H9 (cell line): ENCODE data around the gene LRRTM1. TPM values are rescaled to one million over a fixed set of nuclear protein-coding genes. Genes with fewer than 3 reads are reported as not detected.

Experiments
- DNase-seq: peaks from one replicate; pipeline ENCODE4 v3.0.0-alpha.2; 2017
- H2AFZ ChIP-seq: one replicate; pipeline ENCODE4 v1.6.1; 2013; ENCODE audit warnings: mild to moderate bottlenecking, low read length, control low read depth, moderate library complexity
- H2AK5ac ChIP-seq: 2 replicates; pipeline ENCODE4 v1.6.1; 2013; ENCODE audit warnings: low read length, control low read depth, mixed read lengths; ENCODE audit not compliant: insufficient read length
- H2BK120ac ChIP-seq: one replicate; pipeline ENCODE4 v1.6.1; 2013; ENCODE audit warnings: low read depth, mild to moderate bottlenecking, low read length, control low read depth, inconsistent platforms; ENCODE audit not compliant: poor library complexity, severe bottlenecking
- H2BK12ac ChIP-seq: 2 replicates; pipeline ENCODE4 v1.6.1; 2013; ENCODE audit warnings: low read length, control low read depth, mixed read lengths, low read depth; ENCODE audit not compliant: insufficient read length
- H2BK15ac ChIP-seq: 2 replicates; pipeline ENCODE4 v1.6.1; 2013; ENCODE audit warnings: low read depth, low read length, control low read depth
- H2BK20ac ChIP-seq: one replicate; pipeline ENCODE4 v1.6.1; 2013; ENCODE audit warnings: low read depth, mild to moderate bottlenecking, low read length, control low read depth, inconsistent platforms; ENCODE audit not compliant: poor library complexity, severe bottlenecking
- H2BK5ac ChIP-seq: 2 replicates; pipeline ENCODE4 v1.6.1; 2013; ENCODE audit warnings: low read length, control low read depth, mixed read lengths; ENCODE audit not compliant: insufficient read length
- H3K14ac ChIP-seq: 2 replicates; pipeline ENCODE4 v1.6.1; 2013; ENCODE audit warnings: low read length, control low read depth; ENCODE audit not compliant: insufficient read depth
- H3K18ac ChIP-seq: 2 replicates; pipeline ENCODE4 v1.6.1; 2013; ENCODE audit warnings: low read depth, mild to moderate bottlenecking, mixed read lengths, low read length, control low read depth; ENCODE audit not compliant: insufficient read length
- H3K23ac ChIP-seq: 2 replicates; pipeline ENCODE4 v1.6.1; 2013; ENCODE audit warnings: low read length, control low read depth, mixed read lengths, low read depth; ENCODE audit not compliant: insufficient read length
- H3K23me2 ChIP-seq: 2 replicates; pipeline ENCODE4 v1.6.1; 2013; ENCODE audit warnings: low read depth, mild to moderate bottlenecking, mixed read lengths, low read length, control low read depth; ENCODE audit not compliant: insufficient read length, poor library complexity, severe bottlenecking
- H3K27ac ChIP-seq: 2 replicates; pipeline ENCODE4 v1.5.1; 2013; ENCODE audit warnings: low read length, control low read depth, mixed read lengths, low read depth; ENCODE audit not compliant: insufficient read length
- H3K27me3 ChIP-seq: 2 replicates; pipeline ENCODE4 v1.6.1; 2013; ENCODE audit warnings: low read length, control low read depth, inconsistent platforms; ENCODE audit not compliant: insufficient read depth
- H3K4ac ChIP-seq: 2 replicates; pipeline ENCODE4 v1.6.1; 2013; ENCODE audit warnings: low read depth, mild to moderate bottlenecking, control low read depth, inconsistent platforms, low read length, moderate library complexity
- H3K4me1 ChIP-seq: 2 replicates; pipeline ENCODE4 v1.6.1; 2013; ENCODE audit warnings: low read length, control low read depth, inconsistent platforms; ENCODE audit not compliant: insufficient read depth
- H3K4me2 ChIP-seq: 2 replicates; pipeline ENCODE4 v1.6.1; 2013; ENCODE audit warnings: low read length, control low read depth, mixed read lengths; ENCODE audit not compliant: insufficient read length, insufficient read depth
- H3K56ac ChIP-seq: 2 replicates; pipeline ENCODE4 v1.6.1; 2013; ENCODE audit warnings: low read depth, mild to moderate bottlenecking, mixed read lengths, low read length, control low read depth; ENCODE audit not compliant: insufficient read length
- H3K79me1 ChIP-seq: 2 replicates; pipeline ENCODE4 v1.6.1; 2013; ENCODE audit warnings: low read depth, mild to moderate bottlenecking, moderate library complexity, low read length, control low read depth, inconsistent platforms; ENCODE audit not compliant: insufficient read depth, poor library complexity, severe bottlenecking
- H3K79me2 ChIP-seq: 2 replicates; pipeline ENCODE4 v1.6.1; 2013; ENCODE audit warnings: low read length, control low read depth, inconsistent platforms; ENCODE audit not compliant: insufficient read depth
- H3K9ac ChIP-seq: 2 replicates; pipeline ENCODE4 v1.6.1; 2013; ENCODE audit warnings: low read length, control low read depth, mixed read lengths; ENCODE audit not compliant: insufficient read length; ENCODE audit errors: extremely low read depth
- H3K9me3 ChIP-seq: one replicate; pipeline ENCODE4 v1.6.1; 2013; ENCODE audit warnings: low read depth, low read length, inconsistent platforms; ENCODE audit not compliant: control insufficient read depth
- H3T11ph ChIP-seq: one replicate; pipeline ENCODE4 v1.6.1; 2013; ENCODE audit warnings: mild to moderate bottlenecking, low read length, control low read depth, inconsistent platforms
- H4K20me1 ChIP-seq: one replicate; pipeline ENCODE4 v1.6.1; 2013; ENCODE audit not compliant: control insufficient read depth, insufficient read length, insufficient read depth
- H4K5ac ChIP-seq: 2 replicates; pipeline ENCODE4 v1.6.1; 2013; ENCODE audit warnings: low read depth, mild to moderate bottlenecking, mixed read lengths, low read length, control low read depth; ENCODE audit not compliant: insufficient read length
- H4K8ac ChIP-seq: replicated peaks from 2 replicates; pipeline ENCODE4 v1.6.1; 2013; ENCODE audit warnings: low read length, control low read depth, mixed read lengths, low read depth; ENCODE audit not compliant: insufficient read length
- H4K91ac ChIP-seq: 2 replicates; pipeline ENCODE4 v1.6.1; 2013; ENCODE audit warnings: low read depth, mild to moderate bottlenecking, moderate library complexity, mixed read lengths, low read length, control low read depth; ENCODE audit not compliant: insufficient read length
- H3K27ac Mint-ChIP-seq, 3 experiments: 2 replicates in 2 of 3; 3 replicates in 1 of 3; pipeline ENCODE4 v1.8.0; 2020 to 2021; ENCODE audit warnings: mixed read lengths in 3 of 3, mild to moderate bottlenecking in 1 of 3, moderate library complexity in 1 of 3
- H3K27me3 Mint-ChIP-seq: 2 replicates; pipeline ENCODE4 v1.8.0; 2021; ENCODE audit warnings: low read depth, mild to moderate bottlenecking, moderate library complexity, mixed read lengths
- H3K36me3 Mint-ChIP-seq, 3 experiments: 2 replicates in 2 of 3; 3 replicates in 1 of 3; pipeline ENCODE4 v1.8.0; 2020 to 2021; ENCODE audit warnings: low read depth in 3 of 3, mixed read lengths in 3 of 3; ENCODE audit not compliant: insufficient read depth in 1 of 3
- H3K4me1 Mint-ChIP-seq, 2 experiments: 2 replicates each; pipeline ENCODE4 v1.8.0; 2020; ENCODE audit warnings: mixed read lengths in 2 of 2
- H3K4me3 Mint-ChIP-seq, 2 experiments: 2 replicates in 1 of 2; 3 replicates in 1 of 2; pipeline ENCODE4 v1.8.0; 2020 to 2021; ENCODE audit warnings: mild to moderate bottlenecking in 2 of 2, mixed read lengths in 2 of 2, moderate library complexity in 1 of 2
- H3K9me3 Mint-ChIP-seq, 2 experiments: 2 replicates in 1 of 2; 3 replicates in 1 of 2; pipeline ENCODE4 v1.8.0; 2020; ENCODE audit warnings: mild to moderate bottlenecking in 2 of 2, mixed read lengths in 2 of 2, moderate library complexity in 1 of 2
- WGBS: extraction: QIAGEN DNeasy Blood & Tissue Kit; methylation state at CpG from one replicate; pipeline ENCODE4 v1.1.7; 2013; ENCODE audit warnings: missing lambda C conversion rate, low lambda C conversion rate, mixed read lengths; ENCODE audit not compliant: insufficient read length; ENCODE audit errors: extremely low coverage; 5-methylcytosine and 5-hydroxymethylcytosine counted together
- total RNA-seq: library from RNA; stranded (reverse); gene quantifications from 2 replicates; pipeline ENCODE4 v1.2.1, GENCODE V29; 2021
- TF ChIP-seq, protein P1 (sequence below): fragments of 200-600 bp; sonication (generic); conservative IDR thresholded peaks from 3 replicates; pipeline ENCODE4 v1.8.0; 2021; ENCODE audit warnings: antibody characterized with exemption, mild to moderate bottlenecking

LRRTM1 gene
- total RNA-seq, 1 experiment from 2014 or later, result 1.2 TPM

- WGBS, result no CpG with 5 or more reads among the region's 3 CpGs
- Histone ChIP-seq H2AFZ (no peak overlapping the region), H3K56ac (no peak overlapping the region), H3K23ac (no peak overlapping the region), H4K8ac (no peak overlapping the region), H3K23me2 (no peaks in the 10 kb centered on the region), H3K4me2 (no peak overlapping the region), H3K27ac (no peak overlapping the region), H2AK5ac (no peak overlapping the region), H4K91ac (no peak overlapping the region), H3K9me3 (no peaks in the 10 kb centered on the region), H3K18ac (no peak overlapping the region), H3K14ac (no peak overlapping the region), H3K79me1 (no peaks in the 10 kb centered on the region), H2BK12ac (no peak overlapping the region), H4K5ac (no peak overlapping the region), H3K4ac (no peak overlapping the region), H2BK20ac (no peak overlapping the region), H3K4me1 (peaks cover 2% of the 10 kb centered on the region; the same call in 1 of the 2 replicates), H2BK5ac (no peak overlapping the region), H3T11ph (no peak overlapping the region), H4K20me1 (no peaks in the 10 kb centered on the region), H3K27me3 (no peaks in the 10 kb centered on the region), H2BK15ac (no peak overlapping the region), H2BK120ac (no peak overlapping the region), H3K79me2 (no peaks in the 10 kb centered on the region), H3K9ac (no peak overlapping the region)
- TF ChIP-seq, protein P1, sequence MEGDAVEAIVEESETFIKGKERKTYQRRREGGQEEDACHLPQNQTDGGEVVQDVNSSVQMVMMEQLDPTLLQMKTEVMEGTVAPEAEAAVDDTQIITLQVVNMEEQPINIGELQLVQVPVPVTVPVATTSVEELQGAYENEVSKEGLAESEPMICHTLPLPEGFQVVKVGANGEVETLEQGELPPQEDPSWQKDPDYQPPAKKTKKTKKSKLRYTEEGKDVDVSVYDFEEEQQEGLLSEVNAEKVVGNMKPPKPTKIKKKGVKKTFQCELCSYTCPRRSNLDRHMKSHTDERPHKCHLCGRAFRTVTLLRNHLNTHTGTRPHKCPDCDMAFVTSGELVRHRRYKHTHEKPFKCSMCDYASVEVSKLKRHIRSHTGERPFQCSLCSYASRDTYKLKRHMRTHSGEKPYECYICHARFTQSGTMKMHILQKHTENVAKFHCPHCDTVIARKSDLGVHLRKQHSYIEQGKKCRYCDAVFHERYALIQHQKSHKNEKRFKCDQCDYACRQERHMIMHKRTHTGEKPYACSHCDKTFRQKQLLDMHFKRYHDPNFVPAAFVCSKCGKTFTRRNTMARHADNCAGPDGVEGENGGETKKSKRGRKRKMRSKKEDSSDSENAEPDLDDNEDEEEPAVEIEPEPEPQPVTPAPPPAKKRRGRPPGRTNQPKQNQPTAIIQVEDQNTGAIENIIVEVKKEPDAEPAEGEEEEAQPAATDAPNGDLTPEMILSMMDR, result no peak
- H3K36me3 Mint-ChIP-seq, result no peaks in the 10 kb centered on the region
- H3K4me3 Mint-ChIP-seq, result no peak overlapping the region
- H3K4me1 Mint-ChIP-seq, result peaks cover 5 to 8% of the 10 kb centered on the region in 2 experiments
- peaks cover 30% of the 10 kb centered on the region for H3K27me3 Mint-ChIP-seq
- no peak overlapping the region for H3K27ac Mint-ChIP-seq
- H3K9me3 Mint-ChIP-seq, result no peaks in the 10 kb centered on the region; a peak in 1 of 5 replicates
- DNase-seq, result no peak
These were observed 6.8 kb upstream of the LRRTM1 start for GRCh38 chr2:80311304-80311703.
